NCI-H2227 (cell line): ENCODE data around the gene FGF1.
"Not testable (repeated sequence)": the region's sequence is repeated elsewhere in the genome, so short reads cannot be mapped to it uniquely, and the experiment has no call there.

Experiments
- DNase-seq: peaks from one replicate; lab custom pipeline; 2025; ENCODE audit not compliant: unreplicated experiment; lab: John Stamatoyannopoulos, UW

Gene FGF1

DNA sequence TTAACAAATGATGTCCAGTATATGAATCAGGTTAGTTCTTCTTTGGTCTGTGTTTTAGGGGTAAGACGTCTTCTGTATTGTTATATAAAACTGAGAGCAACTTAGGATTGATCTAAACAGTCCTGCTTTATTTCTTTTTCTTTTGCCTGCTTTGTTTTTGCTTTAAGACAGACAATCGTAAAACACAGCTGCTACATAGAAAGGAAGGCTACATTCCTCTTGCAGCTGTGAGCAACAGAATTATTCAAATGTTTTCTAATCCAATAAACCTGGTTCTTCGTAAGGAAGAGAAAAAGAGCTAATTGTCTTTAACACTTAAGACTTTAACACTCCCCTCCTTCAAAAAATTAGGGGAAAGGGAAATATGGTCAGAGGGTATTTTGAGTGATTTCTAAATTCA is 14.6 kb downstream of the FGF1 start:
- no peak for DNase-seq

- DNase-seq: no peak
These were observed 15.1 kb downstream of the FGF1 start for GRCh38 chr5:142670804-142671203.

DNA sequence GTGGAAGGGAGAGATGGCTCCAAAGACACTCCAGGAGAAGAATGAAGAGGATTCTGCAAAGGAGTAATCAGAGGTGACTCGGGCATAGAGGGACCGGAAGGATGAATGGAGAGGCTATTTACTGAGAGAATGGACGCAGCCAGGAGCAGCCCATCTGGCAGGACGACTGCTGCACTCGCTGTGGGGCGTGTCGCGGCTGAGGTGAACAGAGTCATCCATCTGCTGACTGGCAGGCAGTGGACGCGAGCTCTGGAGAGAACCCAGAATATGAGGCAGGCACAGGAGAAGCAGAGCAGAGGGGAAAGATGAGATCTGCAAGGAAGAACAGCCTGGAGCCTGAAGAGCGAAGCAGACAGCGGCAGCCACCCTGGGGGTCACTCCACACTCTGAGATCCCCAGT is 16.4 kb downstream of the FGF1 start:
- DNase-seq: peak; percentile 56

- no peak for DNase-seq
These were observed 17.6 kb downstream of the FGF1 start for GRCh38 chr5:142668336-142668735.

- no peak for DNase-seq
These were observed 18.1 kb downstream of the FGF1 start for GRCh38 chr5:142667831-142668230.

GRCh38 chr5:142664636-142665035 is 21.3 kb downstream of the FGF1 start:
- no peak for DNase-seq

DNA sequence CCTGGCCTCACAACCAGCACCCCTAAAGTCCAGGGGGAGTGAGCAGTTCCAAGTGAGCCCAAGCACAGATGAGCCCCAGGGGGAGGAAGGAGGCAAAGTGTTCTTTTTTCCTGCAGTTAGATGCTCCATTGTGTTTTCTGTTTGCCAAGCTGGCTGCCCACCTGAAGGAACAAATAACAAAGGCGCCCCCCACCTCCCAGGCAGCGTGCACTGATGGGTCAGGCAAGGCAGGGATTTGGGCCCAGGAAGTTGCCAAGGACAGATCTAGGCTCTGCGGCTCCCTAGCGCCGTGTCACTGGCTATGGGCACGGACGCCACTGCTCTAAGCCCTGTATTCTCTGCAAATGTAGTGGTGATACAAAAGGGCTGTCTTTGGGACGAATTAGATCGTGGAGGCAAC is 21.8 kb downstream of the FGF1 start:
- no peak for DNase-seq

- no peak for DNase-seq
These were observed 22.6 kb downstream of the FGF1 start for GRCh38 chr5:142663246-142663645.

- DNase-seq: no peak
These were observed 23.9 kb downstream of the FGF1 start for GRCh38 chr5:142661957-142662356.

- no peak for DNase-seq
These were observed 24.7 kb downstream of the FGF1 start for GRCh38 chr5:142661143-142661542.

GRCh38 chr5:142660731-142661130 is 25.2 kb downstream of the FGF1 start:
- DNase-seq: no peak

GRCh38 chr5:142660196-142660595 is 25.7 kb downstream of the FGF1 start:
- no peak for DNase-seq

DNA sequence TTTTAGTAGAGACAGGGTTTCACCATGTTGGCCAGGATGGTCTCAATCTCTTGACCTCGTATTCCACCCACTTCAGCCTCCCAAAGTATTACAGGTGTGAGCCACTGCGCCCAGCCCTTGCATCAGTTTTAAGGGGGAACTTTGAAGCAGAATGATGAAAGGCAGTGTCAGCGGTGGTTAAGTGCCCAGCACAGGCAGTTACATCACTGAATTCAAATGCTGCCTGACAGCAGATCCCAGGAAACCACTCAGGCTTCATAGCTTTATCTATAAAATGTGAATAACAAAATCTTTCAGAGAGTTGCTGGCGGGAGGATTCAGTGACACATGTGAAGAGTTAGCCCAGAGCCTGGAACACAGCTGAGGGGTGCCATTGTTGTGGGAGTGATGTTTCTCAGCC is 26.5 kb downstream of the FGF1 start:
- no peak for DNase-seq

DNA sequence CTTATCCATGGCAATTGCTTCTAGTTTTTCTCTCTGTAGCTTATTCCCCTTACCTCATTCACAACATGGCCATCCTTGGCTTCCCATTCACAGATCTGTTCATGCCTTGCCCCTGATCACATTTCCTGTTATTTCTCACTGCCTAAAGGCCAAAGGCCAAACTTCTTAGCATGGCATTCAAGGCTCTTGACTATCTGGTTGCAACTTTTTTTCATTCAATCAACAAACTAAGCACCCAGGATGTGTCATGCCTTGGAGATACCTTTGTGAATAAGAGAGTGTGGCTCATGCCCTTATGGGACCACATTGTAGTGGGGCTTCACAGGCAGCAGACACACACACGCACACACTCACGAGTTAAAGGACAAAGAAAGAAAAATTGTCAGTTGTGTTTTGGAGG is 27.6 kb downstream of the FGF1 start:
- DNase-seq: no peak

DNA sequence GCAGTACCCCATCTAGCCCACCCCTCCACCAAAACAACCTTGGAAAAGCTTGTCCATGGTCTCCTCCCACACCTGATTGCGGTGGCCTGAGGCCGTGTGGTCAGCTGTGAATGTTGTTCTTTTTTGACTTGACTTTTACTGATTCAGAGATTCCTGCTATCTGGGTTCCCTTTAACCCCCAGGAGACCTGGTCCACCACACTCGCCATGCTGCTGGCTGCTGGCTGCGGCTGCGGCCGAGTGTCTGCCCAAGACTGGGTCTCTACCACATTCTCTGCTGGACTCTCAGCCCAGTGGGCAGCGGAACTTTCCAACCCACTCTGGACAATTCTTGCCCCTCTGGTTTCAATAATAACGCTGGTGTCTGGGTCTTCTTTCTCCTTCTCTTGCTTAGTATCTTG is 28.4 kb downstream of the FGF1 start:
- DNase-seq: no peak

- DNase-seq: peak; percentile 83
These were observed 30.3 kb downstream of the FGF1 start for GRCh38 chr5:142655339-142656267.

- no peak for DNase-seq
These were observed 31.3 kb downstream of the FGF1 start for GRCh38 chr5:142654578-142655058.

DNA sequence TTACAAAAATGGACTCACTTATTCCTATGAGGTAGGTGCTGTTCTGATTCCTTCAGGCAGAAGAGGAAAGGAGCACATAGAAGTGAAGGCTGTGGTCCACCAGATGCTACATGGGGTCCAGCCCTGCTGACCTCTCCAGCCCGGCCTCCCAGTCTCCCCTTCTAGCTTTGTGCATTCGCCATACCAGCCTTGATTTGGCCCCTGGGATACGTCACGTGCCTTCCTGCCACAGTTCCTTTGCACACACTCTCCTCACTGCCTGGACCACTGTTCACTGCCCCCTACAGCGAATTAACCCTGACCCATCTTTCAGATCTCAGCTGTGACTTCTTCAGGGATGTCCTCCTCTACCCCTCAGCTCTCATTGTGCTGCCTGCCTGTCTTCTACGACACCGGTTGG is 32.6 kb downstream of the FGF1 start:
- DNase-seq: no peak

DNA sequence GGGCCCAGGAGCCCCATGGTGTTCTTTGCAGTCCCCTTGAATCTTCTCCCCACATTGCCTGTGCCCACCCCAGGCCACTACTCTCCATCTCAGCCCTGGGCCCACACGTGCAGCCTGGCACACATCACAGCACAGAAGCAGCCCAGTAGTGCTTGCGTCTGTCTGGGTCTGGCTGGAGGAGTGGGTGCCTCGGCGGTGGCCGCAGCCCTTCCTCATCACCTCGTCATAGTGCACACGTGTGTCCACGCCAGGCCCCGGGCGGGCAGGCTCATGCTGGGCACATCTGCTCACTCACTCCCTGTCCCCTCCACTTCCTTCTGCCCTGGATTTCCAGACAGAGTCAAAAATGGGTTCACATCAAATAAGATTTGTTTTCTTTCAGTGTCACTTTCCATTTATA is 33.3 kb downstream of the FGF1 start:
- no peak for DNase-seq

- DNase-seq: no peak
These were observed 35.0 kb downstream of the FGF1 start for GRCh38 chr5:142650881-142651280.

GRCh38 chr5:142650060-142650459 is 35.8 kb downstream of the FGF1 start:
- no peak for DNase-seq

- DNase-seq: not testable (repeated sequence)
These were observed 37.8 kb downstream of the FGF1 start for GRCh38 chr5:142648108-142648507.

DNA sequence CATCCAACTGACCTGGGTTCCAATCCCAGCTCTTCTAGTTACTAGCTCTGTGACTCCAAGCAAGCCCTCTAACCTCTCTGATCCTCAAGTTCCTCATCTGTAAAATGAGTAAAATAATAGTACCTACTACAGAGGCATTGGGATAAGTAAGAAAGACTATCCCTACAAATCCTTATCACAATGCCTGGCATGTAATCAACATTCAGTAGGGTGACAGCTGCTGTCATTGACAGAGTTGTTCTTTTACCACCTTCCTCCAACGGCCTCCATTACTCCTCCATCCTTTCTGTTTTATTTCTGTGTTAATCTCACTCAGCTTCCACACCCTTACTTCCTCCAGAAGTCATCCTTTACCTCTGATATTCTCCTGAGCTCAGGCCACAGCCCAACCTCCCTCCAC is 40.4 kb downstream of the FGF1 start:
- no peak for DNase-seq
